ENCODE results near the gene RFX8. TPM values are rescaled to one million over a fixed set of nuclear protein-coding genes. Genes with fewer than 3 reads are reported as not detected.
"Not testable (repeated sequence)": the region's sequence is repeated elsewhere in the genome, so short reads cannot be mapped to it uniquely, and the experiment has no call there.

RFX8 gene
- total RNA-seq, 1 experiment from 2014 or later, result not detected

GRCh38 chr2:101440127-101440738, 34.7 kb downstream of the RFX8 start:
- H3K36me3 ChIP-seq (ENCODE audit: insufficient read depth, low read length, poor library complexity, severe bottlenecking), result no peaks in the 10 kb centered on the region
- H3K27me3 ChIP-seq (replicated peaks; ENCODE audit: insufficient read depth, low read depth, low read length, poor library complexity), result no peaks in the 10 kb centered on the region
- no peak for DNase-seq (ENCODE audit: low spot score)
- TF ChIP-seq CTCF (conservative IDR thresholded peaks at IDR 0.05; ENCODE audit: low read depth, low read length), result no peak
- no peak for TF ChIP-seq EZH2 (IDR thresholded peaks at IDR 0.05; ENCODE audit: borderline replicate concordance, low read depth, low read length, poor library complexity, severe bottlenecking)
- CTCF ChIA-PET, result no interaction called here
- intact Hi-C loops (cut with micrococcal nuclease; ENCODE audit: unreplicated experiment), result no loop called here
- no peaks in the 10 kb centered on the region for H3K9me3 ChIP-seq (ENCODE audit: low read depth, low read length, poor library complexity, severe bottlenecking)
- POLR2A ChIA-PET (ENCODE audit: low non-redundant PET), result no interaction called here
- no peak overlapping the region for H3K27ac ChIP-seq (ENCODE audit: low read depth, low read length, poor library complexity, severe bottlenecking)
- H3K4me3 ChIP-seq (ENCODE audit: low read depth, low read length, poor library complexity, severe bottlenecking), result no peak overlapping the region
- no TSS peak for BruUV-seq (replicated peaks)
- no peaks in the 10 kb centered on the region for H3K4me1 ChIP-seq (ENCODE audit: insufficient read depth, low read length, poor library complexity, severe bottlenecking)

- no peaks in the 10 kb centered on the region for H3K36me3 ChIP-seq (ENCODE audit: insufficient read depth, low read length, poor library complexity, severe bottlenecking)
- POLR2A ChIA-PET (ENCODE audit: low non-redundant PET), result no interaction called here
- H3K9me3 ChIP-seq (ENCODE audit: low read depth, low read length, poor library complexity, severe bottlenecking), result no peaks in the 10 kb centered on the region
- no TSS peak for BruUV-seq (replicated peaks)
- intact Hi-C loops (cut with micrococcal nuclease; ENCODE audit: unreplicated experiment), result no loop called here
- TF ChIP-seq CTCF (conservative IDR thresholded peaks at IDR 0.05; ENCODE audit: low read depth, low read length), result no peak
- TF ChIP-seq EZH2 (IDR thresholded peaks at IDR 0.05; ENCODE audit: borderline replicate concordance, low read depth, low read length, poor library complexity, severe bottlenecking), result no peak
- no peak for DNase-seq (ENCODE audit: low spot score)
- CTCF ChIA-PET, result no interaction called here
- H3K27me3 ChIP-seq (replicated peaks; ENCODE audit: insufficient read depth, low read depth, low read length, poor library complexity), result no peaks in the 10 kb centered on the region
- no peaks in the 10 kb centered on the region for H3K4me1 ChIP-seq (ENCODE audit: insufficient read depth, low read length, poor library complexity, severe bottlenecking)
- H3K4me3 ChIP-seq (ENCODE audit: low read depth, low read length, poor library complexity, severe bottlenecking), result no peak overlapping the region
- no peak overlapping the region for H3K27ac ChIP-seq (ENCODE audit: low read depth, low read length, poor library complexity, severe bottlenecking)
These were observed 35.2 kb downstream of the RFX8 start for GRCh38 chr2:101439716-101440115.

DNA sequence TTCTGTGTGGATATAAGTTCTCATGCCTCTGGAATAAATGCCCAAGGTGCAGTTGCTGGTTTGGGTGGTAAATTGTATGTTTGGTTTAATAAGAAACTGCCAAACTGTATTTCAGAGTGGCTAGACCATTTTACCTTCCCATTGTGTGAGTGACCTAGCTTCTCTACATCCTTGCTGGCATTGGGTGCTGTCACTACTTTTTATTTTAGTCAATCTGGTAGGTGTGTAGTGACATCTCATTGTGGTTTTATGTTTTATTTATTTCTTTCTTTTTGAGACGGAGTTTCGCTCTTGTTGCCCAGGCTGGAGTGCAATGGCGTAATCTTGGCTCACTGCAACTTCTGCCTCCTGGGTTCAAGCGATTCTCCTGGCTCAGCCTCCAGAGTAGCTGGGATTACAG, 36.4 kb downstream of the RFX8 start:
- DNase-seq (ENCODE audit: low spot score); H3K27me3 ChIP-seq (replicated peaks; ENCODE audit: insufficient read depth, low read depth, low read length, poor library complexity); H3K9me3 ChIP-seq (ENCODE audit: low read depth, low read length, poor library complexity, severe bottlenecking); BruUV-seq (replicated peaks); H3K4me1 ChIP-seq (ENCODE audit: insufficient read depth, low read length, poor library complexity, severe bottlenecking); CTCF ChIA-PET; H3K4me3 ChIP-seq (ENCODE audit: low read depth, low read length, poor library complexity, severe bottlenecking); POLR2A ChIA-PET (ENCODE audit: low non-redundant PET); H3K36me3 ChIP-seq (ENCODE audit: insufficient read depth, low read length, poor library complexity, severe bottlenecking); intact Hi-C loops (cut with micrococcal nuclease; ENCODE audit: unreplicated experiment); H3K27ac ChIP-seq (ENCODE audit: low read depth, low read length, poor library complexity, severe bottlenecking): not testable (repeated sequence)

All from A673 (cell line).